Lung microvascular endothelial cell (primary cell): Measurements from ENCODE around the gene RNU4-1. TPM values are rescaled to one million over a fixed set of nuclear protein-coding genes. Genes with fewer than 3 reads are reported as not detected.

Source experiments
- DNase-seq, 2 donors: peaks; one replicate each; pipeline versions ENCODE4 v3.0.0 to v3.0.0-alpha.2; 2010; ENCODE audit warnings: low read depth in 2 of 2
- total RNA-seq: library from RNA; depleted of rRNA; stranded (reverse); fragments of >200 nt; gene quantifications from 2 replicates; pipeline ENCODE4 v1.2.1, GENCODE V29; 2014

RNU4-1 gene
- total RNA-seq, 1 donor from 2014 or later: under 0.01 TPM

DNA sequence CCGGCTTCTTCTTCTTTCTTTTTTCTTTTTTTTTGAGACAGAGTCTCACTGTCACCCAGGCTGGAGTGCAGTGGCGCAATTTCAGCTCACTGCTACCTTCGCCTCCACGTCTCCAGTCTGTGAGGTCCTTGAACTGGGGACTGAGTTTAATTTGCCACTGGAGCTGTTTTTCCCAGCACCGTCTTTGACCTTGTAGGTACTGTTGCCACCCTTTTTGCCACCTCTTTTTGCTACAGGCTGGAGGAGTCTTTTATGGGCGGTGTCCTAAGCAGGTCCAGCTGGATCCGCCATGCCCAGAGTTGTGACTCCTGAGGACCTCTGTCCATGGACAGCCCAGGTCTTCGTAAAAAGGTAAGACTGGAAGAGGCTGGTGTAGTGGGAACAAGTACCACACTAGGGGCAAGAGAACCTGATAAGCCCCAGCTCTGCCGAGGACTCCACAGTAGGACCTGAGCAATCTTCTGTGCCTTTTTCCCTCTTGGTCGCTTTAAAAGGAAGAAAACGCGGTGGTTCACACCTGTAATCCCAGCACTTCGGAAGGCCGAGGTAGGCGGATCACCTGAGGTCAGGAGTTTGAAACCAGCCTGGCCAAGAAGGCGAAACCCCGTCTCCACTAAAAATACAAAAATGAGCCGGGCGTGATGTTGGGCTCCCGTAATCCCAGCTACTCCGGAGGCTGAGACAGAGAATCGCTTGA, 2.3 kb downstream of the RNU4-1 start:
- peak; percentile 8 to 10 for DNase-seq

DNA sequence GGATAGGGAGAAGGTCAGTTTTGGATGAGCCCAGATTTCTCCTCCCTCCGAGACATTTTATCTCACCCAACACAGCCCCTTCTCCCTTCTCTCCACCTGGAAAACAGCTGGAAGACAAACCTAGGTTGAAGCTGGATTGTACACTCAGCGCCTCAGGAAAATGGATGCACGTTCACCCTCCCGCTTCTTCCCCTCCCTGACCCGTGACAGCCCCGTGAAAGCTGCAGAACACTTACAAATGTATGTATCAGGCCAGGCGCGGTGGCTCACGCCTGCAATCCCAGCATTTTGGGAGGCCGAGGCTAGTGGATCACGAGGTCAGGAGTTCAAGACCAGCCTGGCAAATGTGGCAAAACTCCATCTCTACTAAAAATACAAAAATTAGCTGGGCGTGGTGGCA, 5.5 kb downstream of the RNU4-1 start:
- DNase-seq: no peak

DNA sequence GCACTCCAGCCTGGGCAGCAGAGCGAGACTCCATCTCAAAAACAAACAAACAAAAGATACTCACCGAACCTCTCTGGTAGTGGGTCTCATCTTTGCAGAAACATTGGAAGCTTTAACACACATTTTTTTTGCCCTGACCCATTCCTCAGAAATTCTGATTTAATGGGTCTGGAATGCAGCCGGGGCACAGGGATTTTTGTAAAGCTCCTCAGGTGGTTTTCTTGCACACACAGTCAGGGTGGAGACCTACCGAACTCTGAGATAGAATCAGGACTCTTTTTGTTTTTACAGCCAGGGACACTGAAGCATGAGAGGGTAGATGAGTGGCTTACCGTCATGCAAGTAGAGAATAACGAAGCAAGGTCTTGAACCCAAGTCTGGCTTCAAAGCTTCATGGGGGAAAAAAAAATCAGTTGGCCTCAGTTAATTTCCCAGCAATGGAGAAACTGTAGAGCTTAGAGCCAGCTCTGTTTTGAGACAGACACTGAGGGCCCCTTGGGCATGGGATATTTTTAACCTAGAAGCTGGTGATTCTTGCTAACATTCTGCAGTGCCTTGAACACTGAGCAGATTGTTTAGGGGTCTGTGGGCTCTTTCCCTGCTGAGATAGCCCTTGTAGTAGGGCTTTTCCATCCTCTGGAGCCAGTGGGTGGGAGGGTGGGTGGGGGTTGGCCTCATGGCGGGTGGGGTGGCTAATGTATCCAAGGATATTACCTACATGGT, 6.1 kb downstream of the RNU4-1 start:
- DNase-seq: no peak

DNA sequence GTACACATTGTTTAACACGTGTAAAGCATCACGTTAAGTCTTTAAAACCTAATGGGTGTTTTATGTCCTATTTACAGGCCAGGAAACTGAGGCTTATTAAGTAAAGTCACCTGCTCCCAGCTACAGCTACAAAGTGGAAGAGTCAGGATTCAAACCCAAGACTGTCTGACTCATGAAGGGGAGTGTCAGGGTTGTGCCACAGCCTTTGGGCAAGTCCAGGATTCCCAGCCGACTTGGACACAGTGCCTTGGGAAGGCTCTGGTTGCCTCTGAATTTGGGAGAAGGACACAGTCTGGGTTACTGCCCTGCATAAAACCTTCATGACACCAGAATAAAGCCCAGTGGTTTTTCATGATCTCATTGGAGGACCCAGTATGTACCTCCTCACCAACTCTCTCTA, 8.7 kb downstream of the RNU4-1 start:
- DNase-seq: no peak

DNA sequence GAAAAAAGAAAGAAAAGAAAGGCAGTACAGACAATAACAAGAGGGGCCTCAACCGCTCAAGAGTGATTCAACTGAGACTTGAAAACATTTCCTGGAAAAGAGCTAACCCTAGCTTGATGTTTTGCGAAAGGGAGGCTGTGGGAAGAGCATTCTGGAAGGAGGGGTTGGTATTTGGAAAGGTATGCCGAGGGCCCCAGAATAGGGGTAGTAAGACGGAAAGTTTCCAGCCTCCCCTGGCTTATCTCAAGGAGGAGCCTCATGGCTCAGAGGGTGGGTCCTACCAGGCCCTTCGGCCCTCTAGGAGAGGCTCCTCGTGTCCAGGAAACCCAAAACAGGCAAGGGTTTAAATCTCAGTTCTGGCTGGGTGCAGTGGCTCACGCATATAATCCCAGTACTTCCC, 9.7 kb downstream of the RNU4-1 start:
- DNase-seq: no peak

DNA sequence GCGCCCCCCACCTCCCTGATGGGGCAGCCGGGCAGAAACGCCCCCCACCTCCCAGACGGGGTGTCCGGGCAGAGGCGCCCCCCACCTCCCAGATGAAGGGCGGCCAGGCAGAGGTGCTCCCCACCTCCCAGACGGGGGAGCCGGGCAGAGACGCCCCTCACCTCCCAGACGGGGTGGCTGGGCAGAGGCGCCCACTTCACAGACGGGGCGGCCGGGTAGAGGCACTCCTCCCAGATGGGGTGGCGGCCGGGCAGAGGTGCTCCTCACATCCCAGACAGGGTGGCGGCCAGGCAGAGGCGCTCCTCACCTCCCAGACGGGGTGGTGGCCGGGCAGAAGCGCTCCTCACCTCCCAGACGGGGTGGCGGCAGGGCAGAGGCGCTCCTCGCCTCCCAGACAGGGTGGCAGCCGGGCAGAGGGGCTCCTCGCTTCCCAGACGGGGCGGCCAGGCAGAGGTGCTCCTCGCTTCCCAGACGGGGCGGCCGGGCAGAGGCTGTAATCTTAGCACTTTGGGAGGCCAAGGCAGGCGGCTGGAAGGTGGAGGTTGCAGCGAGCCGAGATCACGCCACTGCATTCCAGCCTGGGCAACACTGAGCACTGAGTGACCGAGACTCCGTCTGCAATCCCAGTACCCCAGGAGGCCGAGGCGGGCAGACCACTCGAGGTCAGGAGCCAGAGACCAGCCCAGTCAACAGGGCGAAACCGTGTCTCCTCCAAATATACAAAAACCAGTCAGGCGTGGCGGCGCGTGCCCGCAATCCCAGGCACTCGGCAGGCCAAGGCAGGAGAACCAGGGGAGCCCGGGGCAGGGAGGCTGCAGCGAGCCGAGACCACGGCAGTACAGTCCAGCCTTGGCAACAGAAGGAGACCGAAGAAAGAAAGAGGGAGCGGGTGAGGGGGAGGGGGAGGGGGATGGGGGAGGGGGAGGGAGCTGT, 14.6 kb downstream of the RNU4-1 start:
- DNase-seq: no peak

DNA sequence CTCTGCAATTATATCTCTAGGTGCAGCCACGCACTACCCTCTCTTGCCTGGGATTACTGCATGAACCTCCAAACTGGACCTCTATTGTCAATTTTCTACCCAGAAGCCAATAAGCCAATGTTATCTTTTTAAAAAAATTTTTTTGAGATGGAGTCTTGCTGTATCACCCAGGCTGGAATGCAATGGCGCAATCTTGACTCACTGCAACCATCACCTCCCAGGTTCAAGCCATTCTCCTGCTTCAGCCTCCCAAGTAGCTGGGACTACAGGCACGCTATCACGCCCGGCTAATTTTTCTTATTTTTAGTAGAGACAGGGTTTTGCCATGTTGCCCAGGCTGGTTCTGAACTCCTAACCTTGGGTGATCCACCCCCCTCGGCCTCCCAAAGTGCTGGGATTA, 16.3 kb downstream of the RNU4-1 start:
- no peak for DNase-seq

DNA sequence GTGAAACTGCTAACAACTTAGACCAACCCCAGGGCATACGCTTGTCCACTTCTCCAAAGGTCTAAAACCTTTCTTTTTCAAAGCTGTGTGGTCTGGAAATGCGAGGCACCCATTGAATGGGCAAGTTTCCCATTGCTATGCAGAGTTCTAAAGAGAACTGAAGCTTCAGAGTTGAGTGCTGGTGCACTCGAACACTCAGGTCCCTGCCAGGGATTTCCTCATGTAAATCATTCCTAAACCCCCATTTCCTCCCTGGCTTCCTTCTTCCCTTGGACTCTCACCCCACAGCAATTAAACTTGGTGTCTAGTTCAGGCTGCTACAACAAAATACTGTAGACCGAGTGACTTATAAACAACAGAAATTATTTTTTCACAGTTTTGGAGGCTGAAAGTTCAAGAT, 25.3 kb downstream of the RNU4-1 start:
- DNase-seq: peak; percentile 68 to 72

DNA sequence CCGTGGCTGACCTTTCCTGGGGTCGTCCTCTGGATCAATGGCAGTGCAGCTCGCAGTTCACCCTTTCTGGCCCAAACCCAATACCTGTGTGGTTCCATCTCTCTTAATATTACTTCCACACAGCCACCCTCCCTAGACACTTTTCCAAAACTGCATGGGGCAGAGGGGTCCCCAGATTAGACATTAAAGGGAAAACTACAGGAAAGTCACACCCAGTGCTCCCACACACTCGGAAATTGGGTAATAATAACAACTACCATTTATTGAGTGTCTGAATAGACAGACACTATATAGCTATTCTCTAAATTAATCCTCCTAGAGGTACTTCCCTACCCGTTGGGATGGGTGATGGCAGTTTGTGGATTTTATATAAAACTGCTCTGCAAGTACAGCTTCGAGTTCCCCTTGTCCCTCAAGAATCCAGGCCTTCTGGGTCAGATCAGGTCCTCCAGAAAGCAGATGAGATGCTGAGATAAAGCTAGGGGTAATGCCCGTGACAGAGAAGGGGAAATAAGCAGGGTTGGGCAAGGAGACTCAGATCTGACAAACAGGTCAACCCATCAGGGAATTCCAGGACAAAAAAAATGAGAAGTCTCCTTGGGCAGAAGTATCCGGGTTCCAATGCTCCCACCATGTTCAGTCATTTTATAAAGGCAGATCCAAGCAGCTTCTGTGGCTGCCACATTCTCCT, 26.7 kb downstream of the RNU4-1 start:
- DNase-seq: no peak

DNA sequence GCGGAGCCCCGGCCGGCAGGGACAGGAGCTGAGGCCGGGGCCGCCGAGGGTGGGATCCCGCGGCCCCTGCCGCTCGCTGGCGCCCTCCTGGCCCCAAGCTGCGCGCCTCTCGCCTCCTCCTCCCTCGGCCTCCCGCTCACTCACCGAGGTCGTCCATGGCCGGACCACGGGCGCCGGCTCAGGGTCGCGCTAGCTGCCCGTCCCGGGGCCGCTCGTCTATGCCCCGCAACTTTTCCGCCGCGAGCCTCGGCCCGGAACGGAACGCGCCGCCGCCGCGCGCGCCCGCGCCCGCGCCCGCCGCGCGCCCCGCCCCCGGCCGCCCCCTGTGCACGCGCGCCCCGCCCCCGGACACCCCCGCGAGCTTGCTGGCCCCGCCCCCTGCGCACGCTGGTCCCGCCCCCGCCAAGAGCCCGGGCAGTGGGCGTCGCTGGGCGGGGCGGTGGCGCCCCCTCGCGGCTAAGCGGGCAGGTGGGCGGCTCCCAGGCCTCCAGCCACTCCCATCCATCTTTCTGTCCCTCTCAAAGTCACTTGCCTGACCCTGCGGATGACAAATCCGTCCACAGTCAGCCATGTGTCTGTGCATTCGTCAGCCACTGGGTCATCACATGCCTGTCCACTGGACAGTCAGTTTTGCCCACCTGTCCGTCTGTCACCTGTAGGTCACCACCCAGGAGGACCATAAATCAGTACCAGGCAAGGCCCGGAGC, 27.4 kb downstream of the RNU4-1 start, which contains the start of gene PXN:
PXN (minus strand) TSS at position 258 of the 707 bp plus-strand sequence; CDS start at position 157, 101 bp downstream.
- peak; percentile 91 to 93 for DNase-seq

DNA sequence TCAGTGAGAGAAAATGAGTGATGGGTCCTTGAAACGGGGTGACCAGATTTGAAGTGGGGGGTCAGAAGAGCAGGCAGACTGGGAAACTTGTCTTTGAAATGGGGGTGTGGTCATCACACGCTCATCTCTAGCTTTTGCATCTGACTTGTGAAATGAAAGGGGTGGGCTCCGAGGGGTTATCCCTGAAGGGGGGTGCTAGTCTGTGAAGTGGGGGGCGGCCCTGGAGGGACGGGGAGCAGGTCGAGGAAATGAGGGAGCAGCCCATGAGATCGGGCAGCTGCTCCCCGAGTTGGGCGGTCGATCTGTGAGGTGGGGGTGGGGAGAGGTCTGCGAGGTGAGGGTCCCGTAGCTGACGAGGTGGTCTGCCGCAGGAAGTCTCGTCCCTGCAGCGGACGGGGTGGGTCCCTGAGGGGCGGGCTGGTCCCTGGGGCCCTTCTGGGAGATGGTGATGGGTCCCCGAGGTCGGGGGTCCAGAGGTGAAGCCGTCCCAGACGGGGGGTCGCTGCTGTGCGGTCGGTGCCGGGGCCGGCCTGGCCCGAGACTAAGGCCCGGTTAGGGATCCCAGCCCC, 28.0 kb downstream of the RNU4-1 start:
- DNase-seq: peak; percentile 19 to 36

DNA sequence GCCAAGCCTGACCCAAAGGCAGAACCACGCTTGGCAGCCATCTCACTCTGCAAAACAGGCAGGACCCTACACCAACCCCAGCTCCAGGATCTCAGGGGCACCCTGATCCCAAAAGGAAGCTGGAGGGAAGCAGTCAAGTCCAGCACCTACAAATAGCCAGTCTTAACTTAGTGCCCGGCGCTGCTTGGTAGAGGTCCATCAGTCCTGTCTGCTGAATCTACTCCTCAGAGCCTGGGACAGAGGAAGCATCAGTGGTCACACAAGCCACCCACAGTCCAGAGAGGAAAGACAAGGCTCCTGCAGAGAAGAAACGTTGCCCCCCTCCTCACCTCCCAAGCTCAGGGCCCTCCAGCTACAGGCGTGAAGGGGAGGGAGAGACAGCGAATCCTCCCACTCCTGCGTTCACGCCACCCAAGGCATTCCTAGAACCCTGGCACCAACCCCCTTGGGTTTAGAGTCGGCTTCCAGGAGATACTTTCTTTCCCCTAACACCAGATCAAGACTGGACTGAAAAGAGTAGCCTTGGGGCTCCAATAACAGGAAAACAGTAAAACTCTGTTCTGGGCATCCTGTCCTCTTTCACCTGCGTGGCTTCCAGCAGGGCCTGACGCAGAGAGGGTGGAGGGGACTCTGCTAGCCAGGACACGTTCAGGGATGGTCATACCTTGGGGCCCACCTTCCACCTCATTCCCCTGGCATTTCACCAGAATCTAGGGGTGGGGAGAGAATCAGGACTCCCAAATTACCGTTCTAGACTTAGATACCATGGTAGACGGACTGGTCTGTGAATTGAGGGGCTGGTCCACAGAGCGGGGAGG, 28.7 kb downstream of the RNU4-1 start:
- peak; percentile 48 to 53 for DNase-seq

DNA sequence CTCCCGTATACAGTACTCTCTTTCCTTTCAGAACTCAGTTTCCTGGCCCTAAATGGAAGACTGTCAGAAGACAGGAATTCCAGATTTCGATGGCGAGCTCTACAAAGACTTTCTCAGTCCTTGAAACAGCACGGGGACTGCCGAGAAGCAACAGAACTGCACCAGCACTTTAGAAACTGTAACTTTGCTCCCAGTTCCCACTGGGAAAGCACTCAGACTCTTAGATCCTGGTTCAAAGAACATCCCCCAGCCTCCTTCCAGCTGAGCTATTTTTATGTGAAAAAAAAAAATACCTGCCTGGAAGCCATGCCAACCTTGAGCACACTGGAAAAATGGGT, 29.3 kb downstream of the RNU4-1 start:
- DNase-seq: peak; percentile 18 to 43

DNA sequence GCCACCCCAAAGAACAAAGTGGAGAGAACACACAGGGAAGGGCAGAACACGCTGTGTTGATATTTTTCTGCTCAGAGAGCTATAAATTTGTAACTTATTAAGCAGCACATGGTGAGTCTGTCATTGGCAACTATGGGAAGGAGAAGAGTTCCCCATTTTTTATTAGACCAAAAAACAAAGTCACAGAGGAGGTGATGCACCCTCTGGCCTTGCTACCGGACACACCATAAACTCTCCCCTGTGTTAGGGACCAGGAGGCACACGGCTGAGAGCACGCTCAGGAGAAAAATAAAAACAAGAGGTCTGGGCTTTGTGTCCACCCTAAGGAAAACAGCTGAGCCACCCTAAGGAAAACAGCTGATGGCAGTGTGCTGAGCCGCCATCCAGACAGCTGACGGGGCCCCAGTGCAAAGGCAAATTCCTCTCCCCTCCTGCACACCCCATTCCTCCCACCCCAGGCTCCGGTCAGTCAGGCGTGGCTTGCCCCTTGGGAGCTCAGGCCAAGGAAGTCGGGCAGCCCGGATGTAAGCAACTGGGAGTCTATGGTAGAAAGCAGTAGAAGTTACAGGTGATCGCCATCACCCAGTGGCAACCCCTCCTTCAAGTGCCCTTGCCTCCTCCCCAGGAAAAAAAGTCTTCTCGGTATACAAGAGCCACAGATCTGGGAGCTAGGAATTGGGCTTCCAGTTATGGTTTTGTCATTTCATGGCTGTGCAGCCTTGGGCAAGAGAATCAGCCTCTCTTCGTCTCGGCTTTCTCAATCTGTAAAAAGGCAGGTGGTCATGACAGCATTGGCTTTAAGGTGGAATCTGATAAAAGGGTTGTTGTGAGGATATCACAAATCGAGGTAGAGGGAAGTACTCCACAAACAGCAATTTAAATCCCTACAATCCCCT, 29.9 kb downstream of the RNU4-1 start:
- peak; percentile 15 to 48 for DNase-seq

DNA sequence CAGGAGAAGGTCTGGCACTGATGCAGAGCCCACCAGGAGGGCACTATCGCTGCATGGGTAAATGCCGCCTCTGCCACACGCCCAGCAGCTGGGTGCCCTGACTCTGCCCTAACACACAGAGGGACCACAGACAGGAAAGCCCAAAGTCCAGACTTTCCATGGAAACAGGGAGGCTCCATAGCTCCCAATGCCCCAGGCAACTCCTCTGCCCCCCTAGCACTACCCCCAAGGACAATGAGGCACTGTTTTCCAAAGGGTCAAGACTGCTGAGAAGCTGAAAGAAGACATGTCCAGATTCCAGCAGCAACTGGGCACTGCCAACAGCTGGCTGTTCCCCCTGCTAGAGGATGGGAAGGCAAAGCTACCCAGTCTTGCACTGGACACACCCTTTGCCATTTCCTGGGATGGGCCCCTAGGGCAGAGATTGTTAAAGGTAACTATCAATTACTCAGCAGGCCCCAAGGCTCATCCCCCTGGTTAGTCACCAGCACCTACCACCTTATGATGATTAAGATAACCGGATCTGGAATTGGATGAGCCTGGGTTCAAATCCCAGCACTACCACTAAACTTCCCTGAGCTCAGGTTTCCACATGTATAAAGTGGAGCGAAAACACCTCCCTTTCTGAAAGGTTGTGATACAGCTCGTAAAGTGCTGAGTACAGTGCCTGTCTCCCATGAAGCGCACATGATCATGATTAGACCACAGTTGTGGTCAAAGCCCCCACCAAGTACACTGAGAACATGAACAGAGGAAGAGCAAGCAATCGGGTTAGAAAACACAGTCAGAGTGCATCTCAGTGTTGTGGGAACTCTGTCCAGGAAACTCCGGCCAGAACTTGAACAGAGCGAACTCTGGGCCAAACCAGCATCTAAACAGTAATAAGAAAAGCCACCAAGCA, 30.8 kb downstream of the RNU4-1 start:
- DNase-seq: peak; percentile 28 to 53

DNA sequence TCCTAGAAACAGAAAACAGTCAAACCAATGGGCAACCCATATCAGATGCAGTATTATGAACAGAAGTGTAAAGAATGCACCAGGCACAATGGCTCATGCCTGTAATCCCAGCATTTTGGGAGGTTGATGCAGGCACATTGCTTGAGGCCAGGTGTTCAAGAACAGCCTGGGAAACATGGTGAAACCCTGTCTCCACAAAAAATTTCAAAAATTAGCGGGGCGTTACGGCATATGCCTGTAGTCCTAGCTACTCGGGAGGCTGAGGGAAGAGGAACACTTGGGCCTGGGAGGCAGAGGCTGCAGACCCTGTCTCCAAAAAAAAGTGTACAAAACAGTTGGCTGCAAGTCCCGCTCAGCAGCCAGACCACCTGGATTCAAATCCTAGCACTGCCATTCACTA, 32.4 kb downstream of the RNU4-1 start:
- no peak for DNase-seq

DNA sequence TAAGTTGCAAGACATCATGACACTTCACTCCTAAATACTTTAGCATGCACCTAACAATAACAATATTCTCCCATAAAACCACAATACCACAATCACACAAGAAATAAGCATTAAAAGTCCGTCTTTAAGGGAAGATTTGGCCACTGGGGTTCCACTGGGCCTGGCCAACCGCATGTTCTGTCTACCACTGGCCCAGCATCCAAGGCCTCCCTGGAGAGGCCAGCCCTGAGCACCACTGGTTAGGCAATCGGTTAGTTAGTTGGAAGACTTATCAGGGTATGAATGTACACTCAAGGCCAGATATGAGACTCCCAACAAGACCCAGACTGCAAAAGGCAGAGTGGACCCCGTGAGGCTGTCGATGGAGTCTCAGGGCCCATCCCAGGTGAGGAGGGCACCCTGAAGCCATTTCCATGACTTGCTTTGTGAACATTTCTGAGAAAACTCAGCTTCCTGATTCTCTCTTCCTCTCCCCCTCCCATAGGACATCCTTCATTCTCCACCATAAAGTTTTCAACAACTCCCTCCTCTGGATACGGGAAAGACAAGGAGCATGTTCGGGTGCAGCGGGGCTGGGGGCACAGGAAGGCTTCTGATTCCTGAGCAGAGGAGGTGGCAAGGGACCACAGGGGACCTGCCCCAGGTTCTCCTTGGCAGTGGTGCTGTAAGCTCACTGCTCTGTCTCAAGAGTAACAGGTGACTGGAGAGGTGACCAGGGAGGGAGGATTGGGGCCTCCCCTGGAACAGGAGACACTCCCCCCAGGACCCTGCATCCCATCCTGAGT, 33.4 kb downstream of the RNU4-1 start:
- DNase-seq: peak in 1 of 2 donors; percentile 17
